ENCODE data around the gene LRRC23. TPM values are rescaled to one million over a fixed set of nuclear protein-coding genes. Genes with fewer than 3 reads are reported as not detected.

LRRC23 gene
- total and polyA plus RNA-seq, 4 experiments from 2014 or later, result 4.1 to 9.1 (median 6.2) TPM

GRCh38 chr12:6925540-6926279 is 21.1 kb downstream of the LRRC23 start:
- H3K4me3 ChIP-seq (ENCODE audit: low read length in 2 of 2), result no peak overlapping the region
- H3K36me3 ChIP-seq (ENCODE audit: insufficient read depth, low read length), result no peaks in the 10 kb centered on the region
- H3K9me3 ChIP-seq (ENCODE audit: control insufficient read depth in 1 of 2, low read length in 2 of 2), result no peaks in the 10 kb centered on the region
- peaks cover 8 to 34% of the 10 kb centered on the region in 2 donors for H3K36me3 Mint-ChIP-seq
- H3K4me3 Mint-ChIP-seq, result peak overlapping the region in 7 of 8 donors; percentile 34 to 88 (median 79)
- POLR2A ChIA-PET (ENCODE audit: partially characterized antibody), result interaction anchor here (0.5 to 17.5 kb wide), 11 partner anchors 10 to 188 kb away, joined by 3 to 280 read pairs (median 11); partner anchors contain the start of genes C12orf57, C1RL, CDCA3 and ENO2
- no peaks in the 10 kb centered on the region for H3K27me3 Mint-ChIP-seq
- no peak overlapping the region for H3K27ac ChIP-seq (ENCODE audit: low read depth, low read length)
- CTCF ChIA-PET (ENCODE audit: partially characterized antibody), result interaction anchor here (0.6 to 6.4 kb wide), 28 partner anchors 8 to 216 kb away, joined by 3 to 77 read pairs (median 4); partner anchors contain the start of genes C12orf57, C1R, C1RL and CDCA3
- no peaks in the 10 kb centered on the region for H3K9me3 Mint-ChIP-seq
- intact Hi-C loops (cut with micrococcal nuclease), result loop anchor here (2.0 kb wide), 1 partner anchor 35 kb away; no protein-coding TSS in a partner anchor
- peaks cover 36% of the 10 kb centered on the region for H3K4me1 ChIP-seq (ENCODE audit: insufficient read depth, low read length)
- peak overlapping the region; percentile 19 to 91 (median 82) for H3K27ac Mint-ChIP-seq
- H3K27me3 ChIP-seq (ENCODE audit: insufficient read depth, low read length), result no peaks in the 10 kb centered on the region
- peaks cover 27 to 47% (median 34%) of the 10 kb centered on the region in 4 donors for H3K4me1 Mint-ChIP-seq
- DNase-seq, result no peak

- peaks cover 5 to 20% of the 10 kb centered on the region in 2 donors for H3K36me3 Mint-ChIP-seq
- peak; percentile 37 to 65 (median 45) for DNase-seq
- H3K27me3 ChIP-seq (ENCODE audit: insufficient read depth, low read length), result no peaks in the 10 kb centered on the region
- no peaks in the 10 kb centered on the region for H3K9me3 Mint-ChIP-seq
- H3K4me1 ChIP-seq (ENCODE audit: insufficient read depth, low read length), result peaks cover 43% of the 10 kb centered on the region
- peak within 1 kb of the TSS; percentile 57 to 65 for H3K4me3 ChIP-seq (ENCODE audit: low read length in 2 of 2)
- ChIA-PET CTCF (ENCODE audit: partially characterized antibody) (interaction anchor here (0.9 to 6.4 kb wide), 9 partner anchors 10 to 185 kb away, joined by 3 to 77 read pairs (median 5); partner anchors contain the start of genes C12orf57, LPCAT3 and RNU7-1), POLR2A (ENCODE audit: partially characterized antibody) (interaction anchor here (0.6 to 17.5 kb wide), 11 partner anchors 9 to 238 kb away, joined by 3 to 280 read pairs (median 11); partner anchors contain the start of genes C12orf57, C1RL, ENO2 and PTPN6)
- H3K36me3 ChIP-seq (ENCODE audit: insufficient read depth, low read length), result no peaks in the 10 kb centered on the region
- H3K4me1 Mint-ChIP-seq, result peaks cover 31 to 57% (median 43%) of the 10 kb centered on the region in 4 donors
- H3K27me3 Mint-ChIP-seq, result no peaks in the 10 kb centered on the region
- peak within 1 kb of the TSS; percentile 67 for H3K27ac ChIP-seq (ENCODE audit: low read depth, low read length)
- peak within 1 kb of the TSS; percentile 88 to 94 (median 90) for H3K4me3 Mint-ChIP-seq
- intact Hi-C loops (cut with micrococcal nuclease), result no loop called here
- peak within 1 kb of the TSS; percentile 91 to 97 (median 94) for H3K27ac Mint-ChIP-seq
- H3K9me3 ChIP-seq (ENCODE audit: control insufficient read depth in 1 of 2, low read length in 2 of 2), result no peaks in the 10 kb centered on the region
Observed at GRCh38 chr12:6927379-6928021, 22.9 kb downstream of the LRRC23 start, which contains the start of gene ATN1. Gene ATN1, plus strand, starts transcription at chr12:6927959. Its CDS starts 6,043 bp downstream, at chr12:6934002.

GRCh38 chr12:6928022-6928702 is 23.5 kb downstream of the LRRC23 start:
- H3K4me3 ChIP-seq (ENCODE audit: low read length in 2 of 2), result peak overlapping the region; percentile 38 to 65
- peaks cover 36 to 63% (median 48%) of the 10 kb centered on the region in 4 donors for H3K4me1 Mint-ChIP-seq

GRCh38 chr12:6928703-6929407 is 24.2 kb downstream of the LRRC23 start:
- H3K4me3 ChIP-seq (ENCODE audit: low read length in 2 of 2), result peak overlapping the region; percentile 38 to 65
- H3K4me3 Mint-ChIP-seq, result peak overlapping the region; percentile 85 to 93 (median 89)
- peak overlapping the region; percentile 82 to 96 (median 94) for H3K27ac Mint-ChIP-seq
- no peaks in the 10 kb centered on the region for H3K27me3 ChIP-seq (ENCODE audit: insufficient read depth, low read length)
- intact Hi-C loops (cut with micrococcal nuclease), result no loop called here
- H3K27ac ChIP-seq (ENCODE audit: low read depth, low read length), result peak overlapping the region; percentile 67
- ChIA-PET POLR2A (ENCODE audit: partially characterized antibody) (interaction anchor here (0.9 to 17.5 kb wide), 13 partner anchors 8 to 179 kb away, joined by 3 to 280 read pairs (median 5); partner anchors contain the start of genes C12orf57, ENO2, LPCAT3 and LRRC23), CTCF (ENCODE audit: partially characterized antibody) (interaction anchor here (0.7 to 1.8 kb wide), 6 partner anchors 9 to 182 kb away, joined by 3 to 11 read pairs (median 6); partner anchors contain the start of genes C12orf57, RNU7-1 and SPSB2)
- peaks cover 51% of the 10 kb centered on the region for H3K4me1 ChIP-seq (ENCODE audit: insufficient read depth, low read length)
- no peaks in the 10 kb centered on the region for H3K9me3 ChIP-seq (ENCODE audit: control insufficient read depth in 1 of 2, low read length in 2 of 2)
- H3K27me3 Mint-ChIP-seq, result no peaks in the 10 kb centered on the region
- H3K9me3 Mint-ChIP-seq, result no peaks in the 10 kb centered on the region
- H3K36me3 ChIP-seq (ENCODE audit: insufficient read depth, low read length), result no peaks in the 10 kb centered on the region
- DNase-seq, result peak in 1 of 5 donors; percentile 42
- peaks cover 37 to 66% (median 48%) of the 10 kb centered on the region in 4 donors for H3K4me1 Mint-ChIP-seq
- H3K36me3 Mint-ChIP-seq, result peaks cover 0 to 18% of the 10 kb centered on the region in 2 donors

More at GRCh38 chr12:6928022-6928702, 23.5 kb downstream of the LRRC23 start:
- Histone ChIP-seq H3K9me3 (ENCODE audit: control insufficient read depth in 1 of 2, low read length in 2 of 2) (no peaks in the 10 kb centered on the region), H3K36me3 (ENCODE audit: insufficient read depth, low read length) (no peaks in the 10 kb centered on the region), H3K27ac (ENCODE audit: low read depth, low read length) (peak overlapping the region; percentile 67), H3K4me1 (ENCODE audit: insufficient read depth, low read length) (peaks cover 48% of the 10 kb centered on the region), H3K27me3 (ENCODE audit: insufficient read depth, low read length) (no peaks in the 10 kb centered on the region)
- DNase-seq, result no peak
- ChIA-PET CTCF (ENCODE audit: partially characterized antibody) (interaction anchor here (1.6 to 1.8 kb wide), 2 partner anchors 10 to 55 kb away, joined by 6 to 11 read pairs; partner anchors contain the start of gene SPSB2), POLR2A (ENCODE audit: partially characterized antibody) (interaction anchor here (1.0 to 17.5 kb wide), 10 partner anchors 9 to 179 kb away, joined by 3 to 280 read pairs (median 8); partner anchors contain the start of genes C12orf57, ENO2, PTPN6 and RNU7-1)
- peak overlapping the region; percentile 85 to 93 (median 89) for H3K4me3 Mint-ChIP-seq
- peaks cover 0 to 18% of the 10 kb centered on the region in 2 donors for H3K36me3 Mint-ChIP-seq
- H3K27ac Mint-ChIP-seq, result peak overlapping the region; percentile 82 to 96 (median 94)
- H3K27me3 Mint-ChIP-seq, result no peaks in the 10 kb centered on the region
- no peaks in the 10 kb centered on the region for H3K9me3 Mint-ChIP-seq
- intact Hi-C loops (cut with micrococcal nuclease), result no loop called here

DNA sequence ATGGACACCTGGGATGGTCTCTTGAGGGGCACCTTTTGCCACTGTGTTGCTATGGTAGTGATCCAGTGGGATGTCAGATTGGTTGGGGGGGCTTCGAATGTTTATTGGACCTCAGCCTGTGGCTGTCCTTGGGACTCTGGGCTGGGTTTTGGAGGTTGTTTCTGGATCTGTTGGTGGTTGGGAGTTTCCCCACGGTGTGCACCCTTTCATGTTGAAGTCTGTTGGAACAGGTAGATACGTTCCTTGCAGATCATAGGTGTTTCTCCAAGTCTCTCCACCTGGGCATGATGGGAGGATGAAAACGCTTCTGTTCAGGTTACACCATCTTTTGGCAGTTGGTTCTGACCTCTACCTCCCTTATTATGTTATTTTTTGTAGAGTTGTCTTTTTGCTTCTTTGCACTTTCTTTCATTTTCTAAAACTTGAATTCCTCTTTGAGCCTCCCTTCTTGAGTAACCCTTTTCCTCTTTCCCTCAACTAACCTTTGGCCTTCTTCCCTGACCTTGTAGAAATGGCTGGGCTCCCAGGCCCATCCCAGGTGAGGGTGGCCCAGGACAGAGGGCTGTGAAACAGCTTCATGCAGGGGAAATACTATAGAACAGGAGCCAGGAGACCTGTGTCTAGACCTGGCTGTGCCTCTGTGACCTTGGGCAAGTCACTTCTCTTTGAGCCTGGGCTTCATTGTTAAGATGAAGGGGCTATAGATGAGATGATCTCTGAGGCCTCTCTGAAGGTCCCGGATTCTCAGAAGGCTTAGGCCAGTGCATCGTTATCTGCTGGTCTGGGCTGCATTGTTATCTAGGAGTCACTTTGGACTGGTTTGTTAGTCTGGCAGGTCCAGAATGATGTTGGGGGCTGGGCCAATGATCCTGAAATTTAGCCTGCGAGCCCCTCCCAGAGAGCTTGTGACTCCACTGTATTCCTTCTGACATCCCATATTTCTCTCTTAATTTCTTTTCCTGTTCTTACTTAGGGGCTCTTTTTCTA is 25.1 kb downstream of the LRRC23 start:
- peak in 1 of 5 donors; percentile 40 for DNase-seq
- H3K9me3 ChIP-seq (ENCODE audit: control insufficient read depth in 1 of 2, low read length in 2 of 2), result no peaks in the 10 kb centered on the region
- Mint-ChIP-seq H3K27me3 (no peaks in the 10 kb centered on the region), H3K36me3 (peaks cover 0 to 18% of the 10 kb centered on the region in 2 donors), H3K9me3 (no peaks in the 10 kb centered on the region), H3K27ac (peak overlapping the region; percentile 82 to 96 (median 94)), H3K4me1 (peaks cover 30 to 65% (median 41%) of the 10 kb centered on the region in 4 donors), H3K4me3 (peak overlapping the region; percentile 71 to 93 (median 88))
- CTCF ChIA-PET (ENCODE audit: partially characterized antibody), result interaction anchor here (0.7 to 1.8 kb wide), 6 partner anchors 8 to 181 kb away, joined by 3 to 11 read pairs (median 6); partner anchors contain the start of genes C12orf57, RNU7-1 and SPSB2
- intact Hi-C loops (cut with micrococcal nuclease), result no loop called here
- H3K4me1 ChIP-seq (ENCODE audit: insufficient read depth, low read length), result peaks cover 42% of the 10 kb centered on the region
- POLR2A ChIA-PET (ENCODE audit: partially characterized antibody), result interaction anchor here (0.8 to 17.5 kb wide), 14 partner anchors 7 to 89 kb away, joined by 3 to 280 read pairs (median 4); partner anchors contain the start of genes C12orf57, ENO2, LPCAT3 and LRRC23
- H3K27me3 ChIP-seq (ENCODE audit: insufficient read depth, low read length), result no peaks in the 10 kb centered on the region
- H3K27ac ChIP-seq (ENCODE audit: low read depth, low read length), result peak overlapping the region; percentile 67
- H3K4me3 ChIP-seq (ENCODE audit: low read length in 2 of 2), result peak overlapping the region in 1 of 2 donors; percentile 14
- peaks cover 6% of the 10 kb centered on the region for H3K36me3 ChIP-seq (ENCODE audit: insufficient read depth, low read length)
